AG09309 (cell line): Measurements from ENCODE around the gene YDJC.

ENCODE experiments used
- DNase-seq: peaks from one replicate; pipeline ENCODE4 v3.0.0-alpha.2; 2010; ENCODE audit warnings: low read depth
- H3K4me3 ChIP-seq: 2 replicates; pipeline ENCODE4 v1.5.1; 2011; ENCODE audit warnings: mild to moderate bottlenecking, low read depth, low read length, moderate library complexity; ENCODE audit not compliant: control insufficient read depth
- CTCF ChIP-seq: IDR thresholded peaks from 2 replicates; pipeline ENCODE4 v1.5.1; 2011; ENCODE audit warnings: mild to moderate bottlenecking, low read depth, low read length, inconsistent platforms; ENCODE audit not compliant: insufficient read depth, control insufficient read depth; ENCODE audit errors: missing control alignments

Gene YDJC

GRCh38 chr22:21672107-21672629, 42.3 kb upstream of the YDJC start:
- no peak for TF ChIP-seq CTCF
- DNase-seq = no peak
- no peak overlapping the region for H3K4me3 ChIP-seq

GRCh38 chr22:21669026-21669425, 39.2 kb upstream of the YDJC start:
- no peak overlapping the region for H3K4me3 ChIP-seq
- TF ChIP-seq CTCF = no peak
- no peak for DNase-seq

- no peak for DNase-seq
- no peak for TF ChIP-seq CTCF
- peak overlapping the region; percentile 97 for H3K4me3 ChIP-seq
Measured at GRCh38 chr22:21666786-21667185, 37.0 kb upstream of the YDJC start.

GRCh38 chr22:21665047-21665851, 35.4 kb upstream of the YDJC start:
- DNase-seq = no peak
- peak overlapping the region; percentile 97 for H3K4me3 ChIP-seq
- no peak for TF ChIP-seq CTCF

- no peak overlapping the region for H3K4me3 ChIP-seq
- DNase-seq = no peak
- TF ChIP-seq CTCF = no peak
Measured at GRCh38 chr22:21663738-21664137, 33.9 kb upstream of the YDJC start.

GRCh38 chr22:21661991-21662390, 32.2 kb upstream of the YDJC start:
- no peak for TF ChIP-seq CTCF

More at GRCh38 chr22:21661991-21662390, 32.2 kb upstream of the YDJC start:
- no peak for DNase-seq
- H3K4me3 ChIP-seq = no peak overlapping the region
